B cell (primary cell): ENCODE data around the gene TMEM143. TPM values are rescaled to one million over a fixed set of nuclear protein-coding genes. Genes with fewer than 3 reads are reported as not detected.

Experiments used
- ATAC-seq: fragments of 200-7000 bp; cut with Tn5 transposase; one replicate; pipeline ENCODE4 v1.10.0; 2021; ENCODE audit warnings: low read depth, mild to moderate bottlenecking, moderate number of reproducible peaks, moderate library complexity
- CTCF ChIA-PET: fragments of 350-600 bp; sonication (Branson Sonifier 250); formaldehyde crosslinking; loops from one replicate; lab custom pipeline; 2021; ENCODE audit warnings: antibody characterized with exemption, inconsistent platforms; lab: Charles Lee
- POLR2A ChIA-PET: fragments of 350-600 bp; sonication (Branson Sonifier 250); formaldehyde crosslinking; loops from one replicate; lab custom pipeline; 2021; ENCODE audit warnings: antibody characterized with exemption; lab: Charles Lee
- DNase-seq: peaks from one replicate; pipeline ENCODE4 v3.0.0; 2013
- H2AFZ ChIP-seq: 2 replicates; pipeline ENCODE4 v1.6.1; 2012; ENCODE audit warnings: mild to moderate bottlenecking, low read depth, low read length; ENCODE audit not compliant: insufficient read depth, poor library complexity, severe bottlenecking
- H3K27ac ChIP-seq, 2 donors: 1 replicate in 1 of 2; 2 replicates in 1 of 2; pipeline ENCODE4 v1.5.1; 2012 to 2013; ENCODE audit warnings: low read length in 2 of 2, mild to moderate bottlenecking in 2 of 2, moderate library complexity in 1 of 2
- H3K27me3 ChIP-seq, 4 experiments: fragments of 200-600 bp in 1 of 4; sonication (generic) in 1 of 4; replicated peaks in 1 of 4; 1 replicate in 2 of 4; 2 replicates in 2 of 4; pipeline versions ENCODE4 v1.6.1 to v1.7.0; 2013 to 2016; ENCODE audit warnings: low read length in 3 of 4, mild to moderate bottlenecking in 2 of 4, mixed read lengths in 1 of 4, moderate library complexity in 1 of 4; ENCODE audit not compliant: insufficient read depth in 4 of 4, control insufficient read depth in 3 of 4; ENCODE audit errors: control extremely low read depth in 1 of 4
- H3K36me3 ChIP-seq, 2 experiments: replicated peaks in 1 of 2; 1 replicate in 1 of 2; 2 replicates in 1 of 2; pipeline versions ENCODE4 v1.6.1 to v1.7.1; 2013; ENCODE audit warnings: low read length in 1 of 2; ENCODE audit not compliant: insufficient read depth in 2 of 2, control insufficient read depth in 1 of 2; ENCODE audit errors: control extremely low read depth in 1 of 2, extremely low read depth in 1 of 2
- H3K4me1 ChIP-seq, 2 donors: fragments of 200-600 bp in 1 of 2; sonication (generic) in 1 of 2; 1 replicate in 1 of 2; 2 replicates in 1 of 2; pipeline versions ENCODE4 v1.5.1 to v1.6.1; 2013 to 2017; ENCODE audit warnings: low read length in 2 of 2; ENCODE audit not compliant: control insufficient read depth in 2 of 2, insufficient read depth in 2 of 2
- H3K4me2 ChIP-seq: replicated peaks from 2 replicates; pipeline ENCODE3; 2012; ENCODE audit warnings: mild to moderate bottlenecking, low read depth, low read length; ENCODE audit not compliant: poor library complexity, severe bottlenecking
- H3K4me3 ChIP-seq, 5 experiments: fragments of 200-600 bp in 1 of 5; sonication (generic) in 1 of 5; 1 replicate in 3 of 5; 2 replicates in 2 of 5; pipeline versions ENCODE4 v1.5.1 to v1.7.0; 2011 to 2016; ENCODE audit warnings: low read length in 4 of 5, mild to moderate bottlenecking in 4 of 5, low read depth in 2 of 5, control low read depth in 1 of 5, moderate library complexity in 1 of 5; ENCODE audit not compliant: insufficient read depth in 1 of 5; ENCODE audit errors: control extremely low read depth in 1 of 5, extremely low read depth in 1 of 5
- H3K79me2 ChIP-seq: fragments of 200-600 bp; sonication (generic); one replicate; pipeline ENCODE4 v1.6.0; 2016; ENCODE audit warnings: low read length; ENCODE audit not compliant: control insufficient read depth, insufficient read depth
- H3K9ac ChIP-seq: fragments of 200-600 bp; sonication (generic); 2 replicates; pipeline ENCODE4 v1.6.1; 2017; ENCODE audit warnings: mild to moderate bottlenecking, low read length, moderate library complexity
- H3K9me3 ChIP-seq, 3 donors: one replicate each; pipeline versions ENCODE4 v1.6.1 to v1.7.1; 2013; ENCODE audit warnings: low read length in 2 of 3; ENCODE audit not compliant: control insufficient read depth in 2 of 3, insufficient read depth in 1 of 3; ENCODE audit errors: control extremely low read depth in 1 of 3
- H4K20me1 ChIP-seq: 2 replicates; pipeline ENCODE4 v1.6.0; 2012; ENCODE audit warnings: mild to moderate bottlenecking, low read length; ENCODE audit not compliant: insufficient read depth, control insufficient read depth, poor library complexity, severe bottlenecking
- H3K27ac Mint-ChIP-seq: one replicate; pipeline ENCODE4 v1.8.0; 2021; ENCODE audit warnings: mixed read lengths
- H3K27me3 Mint-ChIP-seq: one replicate; pipeline ENCODE4 v1.8.0; 2021; ENCODE audit warnings: mixed read lengths
- H3K4me1 Mint-ChIP-seq: one replicate; pipeline ENCODE4 v1.8.0; 2021; ENCODE audit warnings: mixed read lengths
- H3K4me3 Mint-ChIP-seq: one replicate; pipeline ENCODE4 v1.8.0; 2021; ENCODE audit warnings: mixed read lengths
- H3K9me3 Mint-ChIP-seq: one replicate; pipeline ENCODE4 v1.8.0; 2022; ENCODE audit warnings: mixed read lengths; ENCODE audit not compliant: insufficient read depth
- CTCF ChIP-seq: fragments of 200-600 bp; IDR thresholded peaks from one replicate; pipeline ENCODE4 v1.8.0; 2022; ENCODE audit warnings: antibody characterized with exemption, mild to moderate bottlenecking
- EZH2 ChIP-seq: IDR thresholded peaks from 2 replicates; pipeline ENCODE4 v1.6.1; 2012; ENCODE audit warnings: borderline replicate concordance, low read depth, mild to moderate bottlenecking, moderate library complexity, low read length; ENCODE audit not compliant: insufficient read depth, poor library complexity, severe bottlenecking
- WGBS: methylation state at CpG from one replicate; pipeline ENCODE4 v1.1.5; 2013; ENCODE audit warnings: missing lambda C conversion rate; ENCODE audit not compliant: insufficient coverage; 5-methylcytosine and 5-hydroxymethylcytosine counted together
- intact Hi-C: fragments of 100-400 bp; cut with micrococcal nuclease; formaldehyde crosslinking; loops from one replicate; pipeline ENCODE4 v1.10.0; 2022
- polyA plus RNA-seq: library from polyadenylated mRNA; depleted of rRNA; stranded (reverse); fragments of >200 nt; gene quantifications from 2 replicates; pipeline ENCODE4 v1.2.3, GENCODE V29; 2012
- total RNA-seq, 2 donors: library from RNA; stranded (reverse); fragments of 120-200 nt in 1 of 2; gene quantifications; 1 replicate in 1 of 2; 2 replicates in 1 of 2; pipeline versions ENCODE4 v1.2.3 to v1.2.4, GENCODE V29; 2013 to 2022

Gene TMEM143
- total and polyA plus RNA-seq, 2 donors (not counting 1 experiment from before 2014, with no cell fraction given): 30.0 to 34.3 TPM

DNA sequence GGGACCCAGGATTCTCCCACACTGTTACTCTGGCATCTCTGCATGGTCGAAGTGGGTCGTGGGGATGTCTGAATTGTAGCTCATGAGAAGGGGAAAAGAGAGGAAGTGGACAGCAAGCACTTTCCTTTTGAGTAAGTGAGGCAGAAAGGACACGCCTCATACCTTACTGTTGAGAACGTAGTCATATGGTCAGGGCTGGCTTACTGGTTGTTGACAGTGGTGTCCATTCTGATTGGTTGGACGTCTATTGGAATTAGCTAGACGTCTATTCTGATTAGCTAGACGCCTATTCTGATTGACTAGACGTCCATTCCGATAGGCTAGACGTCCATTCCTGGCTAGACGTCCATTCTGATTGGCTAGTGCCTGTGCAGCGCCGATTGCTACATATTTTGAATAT is 42.1 kb upstream of the TMEM143 start:
- peaks cover 30% of the 10 kb centered on the region for H3K27me3 Mint-ChIP-seq
- Histone ChIP-seq H3K4me1 (peaks cover 0 to 4% of the 10 kb centered on the region in 2 donors), H3K27ac (no peak overlapping the region), H3K36me3 (no peaks in the 10 kb centered on the region), H2AFZ (no peak overlapping the region), H3K9ac (no peak overlapping the region), H3K79me2 (no peaks in the 10 kb centered on the region), H3K4me2 (no peak overlapping the region), H3K27me3 (peaks cover 0 to 18% (median 5%) of the 10 kb centered on the region in 4 experiments), H4K20me1 (no peaks in the 10 kb centered on the region), H3K4me3 (no peak overlapping the region), H3K9me3 (peaks cover 1 to 4% (median 2%) of the 10 kb centered on the region in 3 donors)
- DNase-seq (no peak), ATAC-seq (no peak)
- 77% methylated on average over 10 of the region's 13 CpGs for WGBS
- H3K4me3 Mint-ChIP-seq: no peak overlapping the region
- peaks cover 4% of the 10 kb centered on the region for H3K4me1 Mint-ChIP-seq
- ChIA-PET CTCF (interaction anchor here (1.6 kb wide), 1 partner anchor 15 kb away, joined by 4 read pairs; the partner anchor contains the start of gene KDELR1), POLR2A (no interaction called here)
- intact Hi-C loops: no loop called here
- no peak overlapping the region for H3K27ac Mint-ChIP-seq
- TF ChIP-seq CTCF (no peak), EZH2 (no peak)
- H3K9me3 Mint-ChIP-seq: peaks cover 4% of the 10 kb centered on the region

DNA sequence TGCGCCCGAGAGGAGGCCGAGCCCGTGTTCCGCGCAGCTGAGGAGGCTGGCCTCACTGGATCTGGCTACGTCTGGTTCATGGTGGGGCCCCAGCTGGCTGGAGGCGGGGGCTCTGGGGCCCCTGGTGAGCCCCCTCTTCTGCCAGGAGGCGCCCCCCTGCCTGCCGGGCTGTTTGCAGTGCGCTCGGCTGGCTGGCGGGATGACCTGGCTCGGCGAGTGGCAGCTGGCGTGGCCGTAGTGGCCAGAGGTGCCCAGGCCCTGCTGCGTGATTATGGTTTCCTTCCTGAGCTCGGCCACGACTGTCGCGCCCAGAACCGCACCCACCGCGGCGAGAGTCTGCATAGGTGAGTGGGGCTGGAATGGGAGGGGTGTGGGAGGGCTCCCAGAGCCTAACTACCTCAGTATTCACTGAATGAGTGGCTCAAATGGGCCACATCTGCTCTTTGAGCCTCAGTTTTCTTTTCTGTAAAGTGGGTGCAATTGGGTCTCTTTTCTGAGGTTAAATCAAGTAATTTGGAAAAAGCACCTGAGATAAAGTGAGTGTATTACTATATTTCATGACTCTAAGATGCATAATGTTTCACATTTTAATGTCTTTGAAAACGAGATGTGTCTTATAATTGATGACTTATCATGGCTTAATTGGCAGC is 41.4 kb upstream of the TMEM143 start:
- peaks cover 25% of the 10 kb centered on the region for H3K27me3 Mint-ChIP-seq
- Histone ChIP-seq H3K4me2 (no peak overlapping the region), H3K79me2 (no peaks in the 10 kb centered on the region), H3K4me3 (no peak overlapping the region), H2AFZ (no peak overlapping the region), H3K27me3 (peaks cover 0 to 18% (median 5%) of the 10 kb centered on the region in 4 experiments), H4K20me1 (no peaks in the 10 kb centered on the region), H3K36me3 (no peaks in the 10 kb centered on the region), H3K27ac (no peak overlapping the region), H3K9ac (no peak overlapping the region), H3K9me3 (peaks cover 1 to 5% (median 2%) of the 10 kb centered on the region in 3 donors), H3K4me1 (peaks cover 0 to 4% of the 10 kb centered on the region in 2 donors)
- no peak overlapping the region for H3K4me3 Mint-ChIP-seq
- CTCF ChIA-PET: interaction anchor here (0.5 to 1.6 kb wide), 2 partner anchors 14 to 56 kb away, joined by 3 to 4 read pairs; partner anchors contain the start of gene KDELR1
- TF ChIP-seq EZH2 (no peak), CTCF (no peak)
- intact Hi-C loops: no loop called here
- peaks cover 4% of the 10 kb centered on the region for H3K9me3 Mint-ChIP-seq
- no peak for ATAC-seq
- POLR2A ChIA-PET: no interaction called here
- 95% methylated on average over 26 of the region's 27 CpGs for WGBS
- H3K4me1 Mint-ChIP-seq: peaks cover 7% of the 10 kb centered on the region
- DNase-seq: no peak
- no peak overlapping the region for H3K27ac Mint-ChIP-seq
